Nephron progenitor cell (in vitro differentiated cells): ENCODE results near the gene SF3B6.
A peak's percentile ranks its signal among the peaks of the same experiment; 100 is the strongest.

Source experiments
- DNase-seq: peaks from one replicate; pipeline ENCODE4 v3.0.0; 2021
- H3K27ac Mint-ChIP-seq: 2 replicates; pipeline ENCODE4 v1.8.0; 2021; ENCODE audit warnings: mild to moderate bottlenecking, moderate library complexity, mixed read lengths
- H3K27me3 Mint-ChIP-seq: 2 replicates; pipeline ENCODE4 v1.8.0; 2021; ENCODE audit warnings: mild to moderate bottlenecking, low read depth, mixed read lengths; ENCODE audit not compliant: poor library complexity
- H3K36me3 Mint-ChIP-seq: 2 replicates; pipeline ENCODE4 v1.8.0; 2021; ENCODE audit warnings: low read depth, mixed read lengths
- H3K4me1 Mint-ChIP-seq: 2 replicates; pipeline ENCODE4 v1.8.0; 2021; ENCODE audit warnings: mixed read lengths
- H3K4me3 Mint-ChIP-seq: 2 replicates; pipeline ENCODE4 v1.8.0; 2021; ENCODE audit warnings: mild to moderate bottlenecking, moderate library complexity, mixed read lengths
- H3K9me3 Mint-ChIP-seq: 2 replicates; pipeline ENCODE4 v1.8.0; 2021; ENCODE audit warnings: mild to moderate bottlenecking, moderate library complexity, mixed read lengths
- TF ChIP-seq, protein P1 (sequence below): fragments of 200-600 bp; sonication (generic); IDR thresholded peaks from 2 replicates; pipeline ENCODE4 v1.5.0; 2021; ENCODE audit warnings: antibody characterized with exemption

Gene SF3B6

GRCh38 chr2:24085200-24085489, 9.0 kb upstream of the SF3B6 start:
- H3K36me3 Mint-ChIP-seq = peaks cover 29% of the 10 kb centered on the region
- TF ChIP-seq, protein P1, sequence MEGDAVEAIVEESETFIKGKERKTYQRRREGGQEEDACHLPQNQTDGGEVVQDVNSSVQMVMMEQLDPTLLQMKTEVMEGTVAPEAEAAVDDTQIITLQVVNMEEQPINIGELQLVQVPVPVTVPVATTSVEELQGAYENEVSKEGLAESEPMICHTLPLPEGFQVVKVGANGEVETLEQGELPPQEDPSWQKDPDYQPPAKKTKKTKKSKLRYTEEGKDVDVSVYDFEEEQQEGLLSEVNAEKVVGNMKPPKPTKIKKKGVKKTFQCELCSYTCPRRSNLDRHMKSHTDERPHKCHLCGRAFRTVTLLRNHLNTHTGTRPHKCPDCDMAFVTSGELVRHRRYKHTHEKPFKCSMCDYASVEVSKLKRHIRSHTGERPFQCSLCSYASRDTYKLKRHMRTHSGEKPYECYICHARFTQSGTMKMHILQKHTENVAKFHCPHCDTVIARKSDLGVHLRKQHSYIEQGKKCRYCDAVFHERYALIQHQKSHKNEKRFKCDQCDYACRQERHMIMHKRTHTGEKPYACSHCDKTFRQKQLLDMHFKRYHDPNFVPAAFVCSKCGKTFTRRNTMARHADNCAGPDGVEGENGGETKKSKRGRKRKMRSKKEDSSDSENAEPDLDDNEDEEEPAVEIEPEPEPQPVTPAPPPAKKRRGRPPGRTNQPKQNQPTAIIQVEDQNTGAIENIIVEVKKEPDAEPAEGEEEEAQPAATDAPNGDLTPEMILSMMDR = no peak
- no peak overlapping the region for H3K27ac Mint-ChIP-seq
- peak overlapping the region; percentile 91 for H3K4me3 Mint-ChIP-seq
- H3K27me3 Mint-ChIP-seq = no peaks in the 10 kb centered on the region
- H3K4me1 Mint-ChIP-seq = peaks cover 32% of the 10 kb centered on the region
- no peak for DNase-seq
- no peaks in the 10 kb centered on the region for H3K9me3 Mint-ChIP-seq

DNA sequence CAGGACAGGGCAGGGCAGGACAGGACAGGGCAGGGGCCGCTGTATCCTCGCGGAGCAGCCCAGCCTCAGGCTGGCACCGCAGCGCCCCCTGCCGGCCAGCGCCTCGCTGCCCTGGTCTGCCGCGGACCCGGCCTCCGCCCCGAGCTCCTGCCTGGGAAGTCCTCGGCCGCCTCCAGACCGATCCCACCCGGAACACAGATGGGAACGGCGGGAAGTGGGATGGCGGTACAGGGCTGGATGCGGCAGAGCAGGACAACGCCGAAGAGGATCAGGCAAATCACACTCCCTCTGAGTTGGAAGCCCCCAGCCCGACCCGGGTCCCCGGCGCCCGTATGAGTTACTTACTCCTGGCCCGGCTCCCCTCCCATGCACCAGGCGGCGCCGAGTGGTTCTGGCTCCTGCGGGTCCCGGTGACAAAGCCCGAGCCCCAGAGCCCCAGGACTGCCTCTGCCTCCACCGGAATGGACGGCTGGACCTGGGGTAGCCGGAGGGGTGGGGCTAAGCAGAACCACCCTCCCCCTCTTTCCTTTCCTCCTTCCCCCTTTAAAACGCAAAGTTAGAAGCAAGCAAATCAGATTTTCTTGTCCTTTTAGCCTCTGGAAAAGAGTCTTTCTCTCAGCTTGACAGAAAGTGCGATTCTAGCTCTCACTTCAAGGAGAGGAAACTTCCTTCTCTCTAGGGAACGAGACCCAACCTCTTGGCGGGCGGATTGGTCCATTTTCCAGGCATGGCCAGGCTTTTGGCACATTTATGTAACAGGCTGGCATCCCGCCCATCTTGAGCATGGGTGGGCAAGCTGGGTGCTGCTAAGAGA, 8.5 kb upstream of the SF3B6 start, which contains the start of gene TP53I3:
Gene TP53I3 (minus strand): TSS at position 449 of the 814 bp plus-strand sequence. CDS start 508 bp downstream, outside the sequence.
- Mint-ChIP-seq H3K27ac (peak within 1 kb of the TSS; percentile 98), H3K9me3 (no peaks in the 10 kb centered on the region), H3K4me3 (peak within 1 kb of the TSS; percentile 91), H3K4me1 (peaks cover 32% of the 10 kb centered on the region), H3K27me3 (no peaks in the 10 kb centered on the region), H3K36me3 (peaks cover 34% of the 10 kb centered on the region)
- peak; percentile 95 for DNase-seq
- TF ChIP-seq, protein P1 = peak; percentile 97

- no peak for DNase-seq
- Mint-ChIP-seq H3K36me3 (peaks cover 31% of the 10 kb centered on the region), H3K9me3 (no peaks in the 10 kb centered on the region), H3K4me1 (peaks cover 32% of the 10 kb centered on the region), H3K4me3 (peak overlapping the region; percentile 91), H3K27me3 (no peaks in the 10 kb centered on the region), H3K27ac (peak overlapping the region; percentile 98)
- TF ChIP-seq, protein P1 = no peak
Observed at GRCh38 chr2:24083567-24084385, 7.7 kb upstream of the SF3B6 start.

- peak overlapping the region; percentile 91 for H3K4me3 Mint-ChIP-seq
- no peaks in the 10 kb centered on the region for H3K27me3 Mint-ChIP-seq
- H3K27ac Mint-ChIP-seq = peak overlapping the region; percentile 98
- H3K36me3 Mint-ChIP-seq = peaks cover 28% of the 10 kb centered on the region
- H3K9me3 Mint-ChIP-seq = no peaks in the 10 kb centered on the region
- H3K4me1 Mint-ChIP-seq = peaks cover 34% of the 10 kb centered on the region
- TF ChIP-seq, protein P1 = no peak
- no peak for DNase-seq
Observed at GRCh38 chr2:24082787-24083566, 6.9 kb upstream of the SF3B6 start.

DNA sequence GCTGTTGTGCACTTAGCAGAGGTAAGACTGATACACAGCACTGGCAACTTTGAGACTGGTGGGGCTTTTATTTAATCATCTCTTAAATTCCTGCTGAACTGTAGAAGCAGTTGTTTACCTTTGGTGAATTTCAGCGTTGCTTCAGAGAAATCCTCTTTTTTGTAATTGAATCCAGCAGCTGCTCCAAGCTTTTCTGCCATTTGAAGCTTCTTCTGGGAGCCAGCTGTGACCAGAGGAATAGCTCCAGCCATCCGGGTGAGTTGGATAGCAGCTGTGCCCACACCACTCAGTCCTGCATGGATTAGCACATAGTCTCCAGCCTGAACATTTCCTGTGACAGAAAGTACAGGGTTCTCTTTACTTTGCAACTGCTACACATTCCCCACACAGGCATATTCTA, 4.6 kb upstream of the SF3B6 start:
- Mint-ChIP-seq H3K9me3 (no peaks in the 10 kb centered on the region), H3K4me3 (no peak overlapping the region), H3K27me3 (peaks cover 6% of the 10 kb centered on the region), H3K36me3 (peaks cover 28% of the 10 kb centered on the region), H3K27ac (no peak overlapping the region), H3K4me1 (peaks cover 45% of the 10 kb centered on the region)
- TF ChIP-seq, protein P1 = no peak
- DNase-seq = no peak
